Skeletal muscle tissue (tissue), 1 donor: ENCODE data around the gene EPHB3. TPM values are rescaled to one million over a fixed set of nuclear protein-coding genes. Genes with fewer than 3 reads are reported as not detected.

Experiments used
- total RNA-seq: library from RNA; depleted of rRNA; stranded (reverse); fragments of >200 nt; gene quantifications from one replicate; pipeline ENCODE4 v1.2.3, GENCODE V29; 2014

Gene EPHB3
- total RNA-seq, 1 donor from 2014 or later, result 27.7 TPM

Other genes with a start within 250 kb of the EPHB3 start
- 162 TPM for gene EIF4G1, start 247.2 kb upstream of the EPHB3 start, total RNA-seq
- gene FAM131A, start 224.2 kb upstream of the EPHB3 start, total RNA-seq, result 9.4 TPM
- gene CLCN2, start 200.2 kb upstream of the EPHB3 start, total RNA-seq, result 2.6 TPM
- 44.4 TPM for gene POLR2H, start 200.1 kb upstream of the EPHB3 start, total RNA-seq
- gene THPO, start 183.6 kb upstream of the EPHB3 start, total RNA-seq, result under 0.01 TPM
- gene CHRD, start 181.7 kb upstream of the EPHB3 start, total RNA-seq, result 14.1 TPM
- gene MAGEF1, start 150.3 kb downstream of the EPHB3 start, total RNA-seq, result 36.0 TPM